Activated T-helper 9 cell treated with anti-CD3 and anti-CD28 coated beads, Interleukin-2, amount 50 U/mL, for 16 hours (primary cell): ENCODE data around the gene IL7R.
A peak's percentile ranks its signal among the peaks of the same experiment; 100 is the strongest.

Experiments
- DNase-seq: peaks from one replicate; pipeline ENCODE4 v3.0.0-alpha.2; 2020; ENCODE audit warnings: low read depth

The IL7R gene

DNA sequence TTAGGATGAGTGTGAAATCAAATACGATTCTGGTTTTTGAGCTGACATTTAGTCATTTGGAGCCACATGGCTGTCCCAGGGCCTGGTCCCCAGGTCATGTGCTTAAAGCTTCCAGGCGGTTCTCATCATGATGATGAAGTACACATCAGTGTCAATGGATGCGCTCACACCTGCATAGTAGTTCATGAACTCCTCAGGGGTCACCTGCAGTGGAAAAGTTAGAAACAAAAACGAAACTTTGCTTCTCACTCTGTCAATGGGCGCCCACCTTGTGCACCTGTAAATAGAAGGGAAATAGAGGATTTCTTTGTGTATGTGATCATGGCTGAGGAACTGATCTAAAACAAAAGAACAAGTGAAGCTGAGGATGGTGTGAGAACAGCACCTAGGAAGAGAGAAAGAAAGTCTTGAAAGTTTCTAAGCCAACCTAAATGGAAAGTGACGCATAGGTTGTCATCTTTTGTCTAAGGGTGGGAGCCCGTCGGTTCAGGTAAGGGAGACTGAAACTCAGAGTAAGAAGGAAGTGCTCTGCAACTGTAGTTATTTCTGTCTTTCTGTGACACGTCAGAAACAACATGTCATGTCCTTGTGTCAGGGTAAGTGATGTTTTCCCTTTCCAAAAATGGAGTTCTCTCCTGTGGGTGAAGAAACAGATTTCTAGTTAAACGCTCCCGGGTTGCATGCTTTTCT, 47.9 kb downstream of the IL7R start:
- no peak for DNase-seq

DNA sequence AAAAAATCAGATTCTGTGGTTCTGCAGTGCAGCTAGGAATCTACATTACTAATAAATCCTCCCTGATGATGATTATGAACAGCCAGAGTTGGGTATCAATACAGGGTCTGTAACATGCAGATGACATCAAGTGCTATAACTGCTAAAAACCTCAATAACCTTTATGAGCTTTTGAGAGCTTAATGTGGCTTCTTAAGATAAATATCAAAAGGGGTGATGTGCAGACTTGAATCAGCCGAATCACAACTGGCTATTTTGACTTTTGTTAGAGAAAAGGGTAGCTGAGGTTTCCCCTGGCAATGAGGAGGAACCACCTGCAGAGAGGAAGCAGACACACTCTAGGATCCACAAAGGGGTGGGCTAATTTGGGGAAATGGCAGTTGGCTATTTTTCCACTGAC, 51.5 kb downstream of the IL7R start:
- no peak for DNase-seq

DNA sequence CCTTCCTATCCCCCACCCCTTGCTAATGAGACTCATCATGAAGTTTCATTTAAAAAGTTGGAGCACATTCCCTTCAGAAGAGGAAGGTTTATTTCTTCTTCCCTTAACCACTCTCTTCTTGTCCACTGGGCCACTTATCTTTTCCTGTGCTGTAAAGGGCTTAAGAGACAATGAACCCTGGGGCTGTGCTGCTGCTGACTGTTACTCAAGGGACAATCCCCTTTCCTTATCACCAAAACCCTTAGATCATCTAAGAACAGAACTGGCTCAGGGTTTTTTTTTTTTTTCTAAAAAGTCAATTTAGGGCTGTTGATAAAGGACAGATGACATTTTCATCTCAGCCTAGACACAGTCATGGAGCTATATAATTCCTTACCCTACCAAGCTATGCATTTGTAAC, 52.1 kb downstream of the IL7R start:
- no peak for DNase-seq

DNA sequence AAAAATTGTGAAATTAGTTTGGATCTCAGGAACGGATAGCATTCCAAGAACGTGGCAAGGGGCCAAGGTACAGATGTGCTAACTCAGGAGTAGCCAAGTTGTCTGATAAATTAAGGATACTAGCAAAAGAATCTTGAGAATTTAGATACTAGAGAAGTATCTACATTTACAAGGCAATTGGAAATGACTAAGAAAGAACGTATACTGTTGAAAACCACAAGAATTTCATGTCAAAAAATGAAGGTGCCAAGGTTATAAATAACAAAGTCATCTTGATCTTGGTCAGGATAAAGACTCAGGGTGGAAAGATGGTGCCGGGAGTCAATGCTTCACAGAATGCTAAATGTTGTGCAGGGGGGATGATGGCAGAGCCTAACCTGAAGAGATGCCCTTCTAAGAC, 62.5 kb downstream of the IL7R start:
- DNase-seq: no peak

DNA sequence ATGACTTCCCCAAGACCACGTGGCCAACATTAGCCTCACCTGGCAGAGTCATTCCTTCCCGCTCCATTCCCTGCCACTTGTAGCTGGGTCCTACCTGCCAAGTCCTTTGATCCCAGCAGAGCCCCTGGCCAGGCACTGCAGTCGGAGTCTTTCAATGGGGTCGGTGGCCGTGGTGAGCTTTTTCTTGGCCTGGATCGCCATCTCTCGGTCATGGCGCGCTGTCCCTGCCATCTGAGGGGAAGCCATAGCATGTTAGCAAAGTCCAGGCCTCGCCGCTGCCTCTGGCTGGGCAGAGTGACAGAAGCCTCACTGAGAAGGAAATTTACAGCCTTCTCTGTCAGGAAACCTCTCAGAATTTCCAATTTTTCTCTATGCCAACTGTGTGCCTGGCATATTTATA, 64.2 kb downstream of the IL7R start:
- no peak for DNase-seq

DNA sequence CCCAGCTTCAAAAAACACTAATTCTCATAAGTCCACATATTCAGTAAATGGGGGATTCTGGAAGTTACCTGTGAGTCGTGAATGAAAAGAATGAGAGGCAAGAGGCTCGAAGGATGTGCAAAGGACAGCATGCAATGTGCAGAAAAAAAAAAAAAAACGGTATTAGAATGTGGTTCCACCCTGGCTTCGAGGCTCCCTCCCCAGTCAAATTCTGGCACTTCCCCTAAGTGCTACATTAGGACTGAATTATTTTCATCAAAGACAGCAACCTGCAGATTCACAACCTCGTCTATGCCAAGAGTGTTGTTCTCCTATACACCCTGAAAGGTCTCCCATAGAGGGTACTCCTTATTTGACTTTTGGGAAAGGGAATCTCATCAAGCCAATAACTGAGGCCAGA, 65.2 kb downstream of the IL7R start:
- no peak for DNase-seq

DNA sequence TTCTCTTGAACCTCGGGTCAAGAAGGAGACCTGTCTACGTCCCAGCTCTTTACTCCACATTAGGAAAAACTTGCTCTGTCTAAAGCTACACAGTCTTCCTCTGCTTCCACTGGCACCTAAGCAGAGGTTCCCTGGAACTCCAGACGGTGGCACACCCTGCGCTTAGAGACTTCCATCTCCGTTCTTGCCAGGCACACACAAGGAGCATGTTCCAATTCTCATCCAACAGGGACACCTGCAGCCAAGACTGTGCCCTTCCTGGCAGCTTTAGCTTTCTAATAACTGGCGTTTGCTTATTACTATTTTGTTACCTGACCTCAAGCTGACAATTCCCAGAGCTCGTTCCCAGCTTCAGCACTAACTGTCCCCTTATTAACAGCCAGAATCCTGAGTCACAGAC, 65.8 kb downstream of the IL7R start:
- DNase-seq: no peak

DNA sequence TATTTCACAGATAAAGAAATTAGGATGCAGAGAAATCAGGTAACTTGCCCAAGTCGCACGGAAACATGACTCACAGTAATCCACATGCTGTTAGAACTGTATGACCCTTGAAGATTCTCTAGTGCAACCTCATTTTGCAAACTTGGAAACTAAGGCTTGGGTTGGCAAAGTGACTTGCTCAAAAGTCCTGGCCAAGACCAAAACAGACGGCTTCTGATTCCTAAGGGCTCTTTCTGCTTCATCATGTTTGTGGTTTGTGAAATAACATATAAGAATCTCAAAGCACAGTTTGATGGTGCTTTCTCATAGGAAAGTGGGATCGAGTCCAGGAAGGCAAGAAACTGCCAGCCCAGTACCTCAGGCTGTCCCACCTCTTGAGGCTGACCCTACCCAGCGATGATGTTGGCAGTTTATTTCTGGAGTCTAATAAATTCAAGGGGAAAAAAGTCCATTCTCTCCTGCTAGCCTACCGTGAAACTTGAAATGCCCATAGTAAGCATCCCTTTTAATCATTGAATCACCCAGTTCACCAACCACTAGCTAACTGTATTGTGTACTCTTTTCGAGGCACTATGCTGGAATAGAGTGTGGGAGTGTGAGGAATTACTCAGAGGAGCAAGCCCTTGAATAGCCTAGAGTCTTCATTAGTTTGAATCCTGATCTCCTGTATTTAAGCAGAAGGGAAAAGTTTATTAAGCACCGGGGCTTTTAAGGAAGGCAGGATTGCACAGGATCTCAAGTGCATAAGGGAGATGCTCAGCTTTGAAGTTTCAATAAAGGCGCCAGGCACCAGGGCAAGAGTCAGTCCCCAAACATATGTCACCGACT, 67.6 kb downstream of the IL7R start:
- DNase-seq: no peak

DNA sequence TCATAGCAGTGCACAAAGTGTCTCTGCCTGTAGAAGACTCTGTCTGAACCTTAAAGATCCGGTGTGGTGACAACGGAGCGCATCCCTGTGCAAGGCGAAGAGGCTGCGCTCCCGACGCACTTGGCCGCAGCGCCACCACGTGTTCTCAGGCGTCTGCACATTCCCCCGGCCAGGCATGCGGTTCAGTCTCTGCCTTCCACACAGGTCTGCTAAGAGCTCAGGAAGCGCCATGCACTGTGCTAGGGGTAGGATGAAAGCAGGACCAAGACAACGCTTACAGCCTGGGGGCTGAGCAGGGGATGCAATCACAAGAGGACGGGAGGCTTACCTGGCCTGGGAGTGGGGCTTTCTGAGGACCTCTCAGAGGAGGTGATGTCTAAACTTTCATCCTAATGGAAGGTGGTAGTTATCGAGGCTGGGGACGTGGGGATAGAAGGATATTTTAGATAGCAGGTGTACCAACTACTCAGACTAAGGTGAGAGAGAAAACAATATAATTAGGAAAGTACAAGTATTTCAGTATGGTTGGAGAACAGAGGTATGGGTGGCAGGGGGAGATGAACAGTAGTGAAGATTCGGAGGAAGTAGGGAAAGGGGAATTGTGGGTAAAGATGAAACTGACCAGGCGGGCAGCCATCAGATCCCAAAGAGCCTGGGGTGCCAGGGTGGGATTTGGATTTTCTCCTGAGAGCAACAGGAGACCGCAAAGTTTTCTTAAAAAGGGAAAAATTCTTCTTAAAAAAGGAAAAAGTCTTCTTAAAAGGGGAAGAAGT, 68.4 kb downstream of the IL7R start:
- DNase-seq: peak; percentile 79

DNA sequence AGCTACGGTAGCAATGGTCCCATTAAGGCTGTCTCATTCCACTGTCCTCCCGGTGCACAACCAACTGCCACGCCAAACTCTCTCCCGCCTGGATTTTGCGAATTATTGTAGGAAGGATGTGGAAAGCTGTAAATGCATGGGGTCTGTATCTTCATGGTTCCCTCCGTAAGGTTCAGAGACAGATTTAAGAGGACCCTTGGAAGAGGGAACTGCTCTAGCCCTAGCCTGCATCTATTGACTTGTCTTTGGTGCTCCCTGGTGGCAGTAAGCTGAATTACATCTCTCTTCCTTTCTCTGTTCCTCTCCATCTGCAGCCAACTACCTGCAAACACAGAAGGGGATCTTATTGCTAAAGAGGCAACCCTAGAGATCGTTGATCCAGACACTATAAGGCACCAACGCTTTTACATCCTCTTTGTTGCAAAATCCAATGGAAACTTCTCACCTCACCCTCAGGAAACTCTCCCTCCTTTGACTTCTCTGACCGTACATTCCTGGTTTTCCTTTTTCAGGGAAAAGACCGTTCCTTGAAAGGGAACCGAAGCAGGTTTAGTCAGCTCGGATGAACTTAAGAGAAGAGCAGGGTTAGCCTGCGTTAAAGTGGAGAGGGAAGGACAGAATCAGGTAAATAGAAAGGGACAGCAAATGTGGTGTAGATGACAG, 69.8 kb downstream of the IL7R start:
- peak; percentile 24 for DNase-seq
